WTC11 (cell line): ENCODE data around the gene NDUFA6.
"Not testable (repeated sequence)": the region's sequence is repeated elsewhere in the genome, so short reads cannot be mapped to it uniquely, and the experiment has no call there.

Source experiments
- ARID4B ChIP-seq: sonication (generic); formaldehyde crosslinking; IDR thresholded peaks from 2 replicates; pipeline ENCODE4 v1.8.0; 2023; ENCODE audit warnings: missing genetic modification reagents, mild to moderate bottlenecking, borderline replicate concordance
- ATF6 ChIP-seq: sonication (generic); formaldehyde crosslinking; IDR thresholded peaks from 2 replicates; pipeline ENCODE4 v1.8.1; 2023; ENCODE audit warnings: mild to moderate bottlenecking, missing genetic modification reagents
- CREM ChIP-seq: sonication (generic); formaldehyde crosslinking; IDR thresholded peaks from 2 replicates; pipeline ENCODE4 v1.8.1; 2022; ENCODE audit warnings: mild to moderate bottlenecking, missing genetic modification reagents, moderate library complexity
- CTCF ChIP-seq: fragments of 200-600 bp; IDR thresholded peaks from 2 replicates; pipeline ENCODE4 v1.8.0; 2022; ENCODE audit warnings: antibody characterized with exemption
- JUN ChIP-seq: sonication (generic); formaldehyde crosslinking; IDR thresholded peaks from 2 replicates; pipeline ENCODE4 v1.8.0; 2023; ENCODE audit warnings: mild to moderate bottlenecking, missing genetic modification reagents
- STAT6 ChIP-seq: sonication (generic); formaldehyde crosslinking; conservative IDR thresholded peaks from 2 replicates; pipeline ENCODE4 v1.8.1; 2023; ENCODE audit warnings: mild to moderate bottlenecking, low read depth, missing genetic modification reagents, moderate library complexity
- TEAD1 ChIP-seq: sonication (generic); formaldehyde crosslinking; IDR thresholded peaks from 2 replicates; pipeline ENCODE4 v1.8.0; 2022; ENCODE audit warnings: mild to moderate bottlenecking, missing genetic modification reagents
- USF2 ChIP-seq: sonication (generic); formaldehyde crosslinking; IDR thresholded peaks from 2 replicates; pipeline ENCODE4 v1.8.1; 2023; ENCODE audit warnings: mild to moderate bottlenecking, missing genetic modification reagents, moderate library complexity
- ZNF671 ChIP-seq: fragments of 250-450 bp; sonication (Bioruptor Pico); IDR thresholded peaks from 2 replicates; pipeline ENCODE4 v1.8.0; 2021; ENCODE audit warnings: mild to moderate bottlenecking

- not testable (repeated sequence) for TF ChIP-seq ARID4B (CRISPR knock-in tag); CREM; CTCF; TEAD1 (CRISPR knock-in tag); USF2 (CRISPR knock-in tag); ZNF671 (CRISPR knock-in tag); JUN (CRISPR knock-in tag); STAT6; ATF6 (CRISPR knock-in tag)
Observed at GRCh38 chr22:42130182-42130581, 39.6 kb upstream of the NDUFA6 start.
